IPS-20b (cell line): Measurements from ENCODE around the gene SLC24A4.

Experiments
- H3K27ac ChIP-seq: one replicate; pipeline ENCODE4 v1.5.1; 2013; ENCODE audit warnings: low read length
- H3K27me3 ChIP-seq: 2 replicates; pipeline ENCODE4 v1.6.1; 2013; ENCODE audit warnings: mild to moderate bottlenecking, low read length, inconsistent platforms; ENCODE audit not compliant: insufficient read depth
- H3K36me3 ChIP-seq: 2 replicates; pipeline ENCODE4 v1.6.1; 2013; ENCODE audit warnings: low read depth, mild to moderate bottlenecking, inconsistent platforms, low read length, moderate library complexity; ENCODE audit not compliant: insufficient read depth
- H3K4me1 ChIP-seq: 2 replicates; pipeline ENCODE4 v1.6.1; 2013; ENCODE audit warnings: mild to moderate bottlenecking, control low read depth, inconsistent platforms, low read length, moderate library complexity; ENCODE audit not compliant: insufficient read depth
- H3K4me3 ChIP-seq: 2 replicates; pipeline ENCODE4 v1.5.1; 2013; ENCODE audit warnings: mild to moderate bottlenecking, low read length, inconsistent platforms
- H3K9ac ChIP-seq: 2 replicates; pipeline ENCODE4 v1.6.1; 2013; ENCODE audit warnings: low read depth, mild to moderate bottlenecking, inconsistent platforms, low read length, moderate library complexity
- H3K9me3 ChIP-seq: 2 replicates; pipeline ENCODE4 v1.6.1; 2013; ENCODE audit warnings: mild to moderate bottlenecking, low read depth, low read length, inconsistent platforms; ENCODE audit not compliant: insufficient read depth

SLC24A4 gene

GRCh38 chr14:92464156-92464555 lies 141.2 kb downstream of the SLC24A4 start:
- Histone ChIP-seq H3K9ac (no peak overlapping the region), H3K4me3 (no peak overlapping the region), H3K4me1 (0 out of 2 replicates have a peak, but pooled peaks cover 4% of the 10 kb centered on the region), H3K27me3 (no peaks in the 10 kb centered on the region), H3K9me3 (0 out of 2 replicates have a peak, but pooled peaks cover 3% of the 10 kb centered on the region), H3K27ac (no peak overlapping the region), H3K36me3 (no peaks in the 10 kb centered on the region)

DNA sequence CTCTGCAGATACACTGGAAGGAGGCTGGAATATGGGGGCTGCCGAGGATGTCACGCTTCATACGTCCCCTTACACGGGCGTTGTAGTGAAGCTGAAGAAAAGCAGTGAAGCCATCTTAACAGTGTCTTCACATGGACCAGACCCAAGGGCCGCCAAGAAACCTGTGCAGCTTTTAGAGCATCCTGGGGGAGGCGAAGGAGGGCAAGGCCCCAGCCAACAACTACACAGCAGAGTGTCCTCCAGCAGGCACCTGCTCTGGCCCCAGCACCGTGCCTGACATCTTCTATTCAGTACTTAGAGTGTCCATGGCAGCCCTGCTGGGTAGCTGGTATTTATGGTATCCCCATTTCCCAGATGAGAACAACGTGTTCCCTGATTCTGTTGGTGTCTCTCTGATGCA lies 141.8 kb downstream of the SLC24A4 start:
- Histone ChIP-seq H3K9me3 (0 out of 2 replicates have a peak, but pooled peaks cover 3% of the 10 kb centered on the region), H3K9ac (no peak overlapping the region), H3K36me3 (no peaks in the 10 kb centered on the region), H3K27me3 (no peaks in the 10 kb centered on the region), H3K4me3 (no peak overlapping the region), H3K27ac (no peak overlapping the region), H3K4me1 (0 out of 2 replicates have a peak, but pooled peaks cover 4% of the 10 kb centered on the region)

DNA sequence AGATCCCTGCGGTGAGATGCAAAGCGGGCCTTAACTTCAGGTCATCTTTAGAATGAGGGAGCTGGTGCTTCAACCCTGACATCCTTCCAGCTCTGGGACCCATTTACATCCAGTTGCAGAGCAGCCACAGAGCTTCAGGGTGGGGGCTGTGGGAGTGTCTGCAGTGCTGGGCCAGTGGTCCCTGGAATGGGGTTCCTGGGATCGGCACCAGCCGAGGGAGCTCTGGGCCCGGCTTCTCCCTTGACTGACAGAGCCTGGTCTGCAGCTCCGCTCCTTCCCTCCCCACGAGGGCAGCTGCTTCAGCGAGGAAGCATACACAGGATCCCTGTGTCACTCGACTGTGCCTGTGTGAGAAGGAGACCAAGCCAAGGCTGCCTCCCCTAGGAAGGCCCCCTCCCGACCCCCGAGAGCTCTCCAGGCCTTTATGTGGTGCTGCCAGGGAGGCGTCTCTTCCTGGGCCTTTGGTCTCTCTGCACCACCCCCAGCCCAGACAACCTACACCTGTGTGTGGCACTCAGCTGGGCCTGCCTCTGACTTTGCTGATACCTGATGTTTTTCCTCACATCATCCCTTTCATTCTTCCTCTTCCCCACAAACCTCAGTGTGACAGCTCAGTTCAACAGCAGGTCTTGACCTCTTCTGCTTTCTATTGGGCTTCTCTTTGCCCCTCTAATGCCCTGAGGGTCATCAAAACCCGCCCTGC lies 142.5 kb downstream of the SLC24A4 start:
- Histone ChIP-seq H3K9me3 (0 out of 2 replicates have a peak, but pooled peaks cover 3% of the 10 kb centered on the region), H3K9ac (no peak overlapping the region), H3K4me3 (no peak overlapping the region), H3K27ac (no peak overlapping the region), H3K27me3 (no peaks in the 10 kb centered on the region), H3K4me1 (peaks cover 10% of the 10 kb centered on the region; the same call in 1 of the 2 replicates), H3K36me3 (no peaks in the 10 kb centered on the region)

DNA sequence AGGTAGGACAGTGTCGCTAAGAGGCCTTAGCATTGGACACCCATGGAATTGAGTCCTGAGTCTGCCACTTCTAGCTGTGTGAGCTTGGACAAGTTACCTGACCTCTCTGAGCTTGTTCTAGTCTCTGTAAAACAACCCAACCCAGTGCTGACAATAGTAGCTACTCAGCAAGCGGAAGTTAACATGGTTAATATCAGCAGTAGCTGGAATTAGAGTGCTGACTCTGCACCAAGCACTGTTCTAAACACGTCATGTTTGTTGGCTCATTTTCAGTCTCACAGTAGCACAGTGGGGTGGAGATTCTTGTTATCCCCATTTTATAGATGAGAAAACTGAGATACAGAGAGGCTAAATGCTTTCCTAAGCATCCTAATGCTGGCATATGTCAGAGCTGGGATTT lies 143.1 kb downstream of the SLC24A4 start:
- Histone ChIP-seq H3K27ac (no peak overlapping the region), H3K9ac (no peak overlapping the region), H3K4me3 (no peak overlapping the region), H3K27me3 (no peaks in the 10 kb centered on the region), H3K4me1 (peaks cover 15% of the 10 kb centered on the region), H3K9me3 (0 out of 2 replicates have a peak, but pooled peaks cover 3% of the 10 kb centered on the region), H3K36me3 (no peaks in the 10 kb centered on the region)

DNA sequence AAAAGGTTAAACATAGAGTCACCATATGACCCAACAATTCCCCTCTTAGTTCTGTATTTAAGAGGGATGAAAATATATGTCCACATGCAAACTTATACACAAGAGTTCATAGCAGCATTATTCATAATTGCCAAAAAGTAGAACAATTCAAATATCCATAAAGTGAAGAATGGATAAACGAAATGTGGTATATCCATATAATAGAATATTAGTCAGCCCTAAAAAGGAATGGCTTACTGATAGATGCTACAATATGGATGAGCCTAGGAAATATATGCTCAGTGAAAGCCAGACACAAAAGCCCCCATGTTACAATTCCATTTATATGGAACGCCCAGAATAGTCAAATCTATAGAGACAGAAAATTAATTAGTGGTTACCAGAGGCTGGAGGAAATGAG lies 146.6 kb downstream of the SLC24A4 start:
- Histone ChIP-seq H3K27me3 (no peaks in the 10 kb centered on the region), H3K36me3 (no peaks in the 10 kb centered on the region), H3K9ac (no peak overlapping the region), H3K4me3 (no peak overlapping the region), H3K9me3 (0 out of 2 replicates have a peak, but pooled peaks cover 3% of the 10 kb centered on the region), H3K27ac (no peak overlapping the region), H3K4me1 (peaks cover 22% of the 10 kb centered on the region)

DNA sequence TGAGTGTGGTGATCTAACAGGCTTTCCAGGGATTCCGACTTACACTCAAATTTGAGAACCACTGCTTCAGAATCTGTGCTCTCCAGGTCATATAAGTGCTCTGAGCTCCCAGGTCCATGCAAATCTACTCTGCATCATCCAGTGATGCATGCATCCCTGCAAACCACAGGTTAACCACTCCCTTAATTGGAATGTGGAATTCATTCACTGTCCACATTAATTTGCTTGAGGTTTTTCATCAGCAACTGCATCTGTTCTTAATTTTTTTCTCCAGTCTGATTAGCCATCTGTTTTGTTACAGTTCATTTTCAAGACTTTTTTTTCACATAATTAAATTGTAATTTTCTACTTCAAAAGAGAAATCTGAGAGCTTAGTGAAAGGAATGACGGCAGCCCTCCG lies 147.2 kb downstream of the SLC24A4 start:
- Histone ChIP-seq H3K4me1 (peaks cover 18% of the 10 kb centered on the region), H3K9ac (no peak overlapping the region), H3K9me3 (0 out of 2 replicates have a peak, but pooled peaks cover 3% of the 10 kb centered on the region), H3K27ac (no peak overlapping the region), H3K27me3 (no peaks in the 10 kb centered on the region), H3K36me3 (no peaks in the 10 kb centered on the region), H3K4me3 (no peak overlapping the region)

- H3K9me3 ChIP-seq, result 0 out of 2 replicates have a peak, but pooled peaks cover 3% of the 10 kb centered on the region
- H3K36me3 ChIP-seq, result no peaks in the 10 kb centered on the region
- no peak overlapping the region for H3K9ac ChIP-seq
- peaks cover 18% of the 10 kb centered on the region for H3K4me1 ChIP-seq
- no peak overlapping the region for H3K4me3 ChIP-seq
- no peaks in the 10 kb centered on the region for H3K27me3 ChIP-seq
- H3K27ac ChIP-seq, result no peak overlapping the region
Measured at GRCh38 chr14:92470811-92471210, 147.8 kb downstream of the SLC24A4 start.

GRCh38 chr14:92471919-92472318 lies 149.0 kb downstream of the SLC24A4 start:
- 0 out of 2 replicates have a peak, but pooled peaks cover 2% of the 10 kb centered on the region for H3K9me3 ChIP-seq
- H3K27ac ChIP-seq, result no peak overlapping the region
- peaks cover 18% of the 10 kb centered on the region for H3K4me1 ChIP-seq
- H3K9ac ChIP-seq, result no peak overlapping the region
- no peaks in the 10 kb centered on the region for H3K27me3 ChIP-seq
- no peaks in the 10 kb centered on the region for H3K36me3 ChIP-seq
- no peak overlapping the region for H3K4me3 ChIP-seq

- no peak overlapping the region for H3K9ac ChIP-seq
- H3K4me1 ChIP-seq, result peaks cover 18% of the 10 kb centered on the region
- no peaks in the 10 kb centered on the region for H3K36me3 ChIP-seq
- no peaks in the 10 kb centered on the region for H3K9me3 ChIP-seq
- H3K27ac ChIP-seq, result no peak overlapping the region
- H3K4me3 ChIP-seq, result no peak overlapping the region
- H3K27me3 ChIP-seq, result no peaks in the 10 kb centered on the region
Measured at GRCh38 chr14:92472860-92473259, 149.9 kb downstream of the SLC24A4 start.

GRCh38 chr14:92473261-92473968 lies 150.4 kb downstream of the SLC24A4 start:
- Histone ChIP-seq H3K9me3 (no peaks in the 10 kb centered on the region), H3K4me1 (peaks cover 18% of the 10 kb centered on the region), H3K27ac (no peak overlapping the region), H3K27me3 (no peaks in the 10 kb centered on the region), H3K36me3 (no peaks in the 10 kb centered on the region), H3K9ac (no peak overlapping the region), H3K4me3 (no peak overlapping the region)

- Histone ChIP-seq H3K27ac (no peak overlapping the region), H3K4me3 (no peak overlapping the region), H3K27me3 (no peaks in the 10 kb centered on the region), H3K9ac (no peak overlapping the region), H3K36me3 (no peaks in the 10 kb centered on the region), H3K4me1 (peaks cover 18% of the 10 kb centered on the region), H3K9me3 (no peaks in the 10 kb centered on the region)
Measured at GRCh38 chr14:92473969-92474535, 151.1 kb downstream of the SLC24A4 start.
